GM12864 (cell line): ENCODE measurements around the gene CCDC122.
A peak's percentile ranks its signal among the peaks of the same experiment; 100 is the strongest.

Experiments used
- DNase-seq: peaks from one replicate; pipeline ENCODE4 v3.0.0-alpha.2; 2011; ENCODE audit warnings: low read depth
- H3K4me3 ChIP-seq: 2 replicates; pipeline ENCODE4 v1.5.1; 2011; ENCODE audit warnings: mild to moderate bottlenecking, low read depth, low read length, control low read depth
- TF ChIP-seq, protein P1 (sequence below): IDR thresholded peaks from 2 replicates; pipeline ENCODE4 v1.5.1; 2011; ENCODE audit warnings: low read depth, mild to moderate bottlenecking, moderate library complexity, low read length, control low read depth, inconsistent platforms; ENCODE audit errors: missing control alignments

Gene CCDC122

DNA sequence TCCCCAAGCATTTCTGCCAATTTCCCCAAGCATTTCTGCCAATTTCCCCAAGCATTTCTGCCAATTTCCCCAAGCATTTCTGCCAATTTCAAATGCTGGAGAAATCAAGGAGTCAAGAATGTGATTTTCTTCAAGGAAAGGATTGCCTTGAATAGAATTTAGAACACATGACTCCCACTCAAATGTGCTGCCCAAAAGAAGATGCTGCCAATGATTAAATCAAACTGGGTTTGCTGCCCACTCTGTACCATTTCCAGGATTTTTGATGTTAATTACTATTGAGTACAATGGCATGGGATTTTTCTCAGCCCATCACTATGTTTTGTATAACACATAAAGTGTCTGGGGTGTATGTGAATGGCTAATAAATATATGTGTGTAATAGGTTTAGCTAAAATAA is 70.9 kb downstream of the CCDC122 start:
- H3K4me3 ChIP-seq = no peak overlapping the region
- TF ChIP-seq, protein P1, sequence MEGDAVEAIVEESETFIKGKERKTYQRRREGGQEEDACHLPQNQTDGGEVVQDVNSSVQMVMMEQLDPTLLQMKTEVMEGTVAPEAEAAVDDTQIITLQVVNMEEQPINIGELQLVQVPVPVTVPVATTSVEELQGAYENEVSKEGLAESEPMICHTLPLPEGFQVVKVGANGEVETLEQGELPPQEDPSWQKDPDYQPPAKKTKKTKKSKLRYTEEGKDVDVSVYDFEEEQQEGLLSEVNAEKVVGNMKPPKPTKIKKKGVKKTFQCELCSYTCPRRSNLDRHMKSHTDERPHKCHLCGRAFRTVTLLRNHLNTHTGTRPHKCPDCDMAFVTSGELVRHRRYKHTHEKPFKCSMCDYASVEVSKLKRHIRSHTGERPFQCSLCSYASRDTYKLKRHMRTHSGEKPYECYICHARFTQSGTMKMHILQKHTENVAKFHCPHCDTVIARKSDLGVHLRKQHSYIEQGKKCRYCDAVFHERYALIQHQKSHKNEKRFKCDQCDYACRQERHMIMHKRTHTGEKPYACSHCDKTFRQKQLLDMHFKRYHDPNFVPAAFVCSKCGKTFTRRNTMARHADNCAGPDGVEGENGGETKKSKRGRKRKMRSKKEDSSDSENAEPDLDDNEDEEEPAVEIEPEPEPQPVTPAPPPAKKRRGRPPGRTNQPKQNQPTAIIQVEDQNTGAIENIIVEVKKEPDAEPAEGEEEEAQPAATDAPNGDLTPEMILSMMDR = no peak
- no peak for DNase-seq

DNA sequence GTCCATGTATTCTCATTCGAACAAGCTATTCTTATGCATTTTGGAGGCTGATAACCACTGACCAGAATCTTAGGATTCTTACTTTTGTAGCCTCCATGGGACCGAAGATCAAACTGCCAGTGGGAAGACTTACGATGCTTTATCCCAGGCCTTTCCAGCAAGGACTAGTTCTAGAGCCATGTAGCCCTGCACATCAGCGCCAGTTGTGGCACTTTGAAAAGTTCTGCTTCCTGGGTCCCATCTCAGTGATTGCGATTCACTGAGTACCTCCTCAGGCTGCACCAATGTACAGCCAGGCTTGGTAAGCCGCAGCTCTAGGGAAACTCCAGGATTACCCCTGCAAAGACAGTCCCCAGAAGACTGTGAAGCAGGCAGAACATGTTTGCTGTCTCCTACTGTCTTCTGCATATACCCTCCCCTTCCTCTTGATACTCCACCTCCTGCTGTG is 73.8 kb downstream of the CCDC122 start:
- no peak overlapping the region for H3K4me3 ChIP-seq
- DNase-seq = no peak
- TF ChIP-seq, protein P1 = no peak

DNA sequence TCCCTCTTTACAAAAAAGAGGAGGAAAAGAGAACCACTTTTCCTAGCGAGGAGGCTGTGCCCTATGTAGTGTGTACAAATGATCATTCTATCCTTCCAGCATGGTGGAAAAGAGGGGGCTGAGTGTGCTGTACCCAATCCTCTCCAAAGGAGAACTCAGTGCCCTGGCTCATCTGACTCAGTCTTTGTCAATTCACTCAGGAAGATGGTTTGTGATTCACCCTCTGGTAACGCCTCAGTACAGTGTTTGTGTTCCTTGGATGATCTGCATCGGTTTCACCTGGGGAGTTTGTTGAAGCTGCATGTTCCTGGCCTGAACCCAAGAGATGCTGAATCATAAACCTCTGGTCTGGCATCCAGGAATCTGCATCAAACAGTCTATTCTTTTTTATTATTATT is 74.5 kb downstream of the CCDC122 start:
- H3K4me3 ChIP-seq = no peak overlapping the region
- TF ChIP-seq, protein P1 = no peak
- DNase-seq = no peak

DNA sequence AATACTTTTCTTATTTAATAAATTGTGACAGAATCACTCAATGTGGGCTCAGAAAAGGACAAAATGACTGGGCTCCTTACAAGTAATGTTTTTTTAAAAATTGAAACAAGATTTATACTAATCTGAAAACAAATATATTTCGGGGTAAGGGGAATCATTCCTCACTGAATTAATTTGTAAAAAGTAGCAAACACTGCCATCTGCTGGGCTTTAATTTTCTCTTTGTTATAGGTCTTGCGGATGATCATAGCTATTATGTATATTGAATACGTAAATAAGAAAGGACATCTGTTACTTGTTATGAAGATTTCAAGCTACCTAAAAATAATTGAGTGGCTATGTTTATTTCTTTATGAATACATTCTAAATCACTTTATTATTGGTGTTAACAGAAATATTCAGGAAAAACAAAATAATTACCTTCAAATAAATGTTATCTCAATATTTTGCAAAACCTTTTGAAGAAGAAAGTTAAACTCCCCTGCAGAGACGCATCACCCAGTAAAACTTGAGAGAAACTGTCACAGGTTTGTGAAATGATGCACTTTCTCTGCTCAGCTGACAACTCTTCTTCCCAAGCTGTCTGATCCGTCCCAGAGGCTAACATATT is 75.0 kb downstream of the CCDC122 start:
- no peak overlapping the region for H3K4me3 ChIP-seq
- DNase-seq = peak; percentile 21
- TF ChIP-seq, protein P1 = peak; percentile 29

DNA sequence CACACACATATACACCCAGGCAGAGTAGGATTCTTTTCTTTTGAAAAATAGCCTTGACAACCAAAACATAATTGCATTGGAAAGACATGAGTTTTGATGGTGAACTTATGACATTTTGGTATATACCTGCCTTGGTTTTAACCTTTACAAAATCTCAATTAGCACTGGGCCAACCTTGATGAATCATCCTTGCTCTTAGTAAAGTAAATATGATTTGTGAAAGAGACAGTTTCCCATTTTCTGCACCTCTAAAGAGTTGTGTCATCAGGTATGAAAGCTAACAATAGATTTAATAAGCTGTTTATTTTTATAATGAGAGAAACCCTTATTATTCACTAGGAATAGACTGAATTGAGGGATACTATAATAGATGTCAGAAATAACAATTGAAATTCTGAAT is 77.0 kb downstream of the CCDC122 start:
- no peak for DNase-seq
- no peak overlapping the region for H3K4me3 ChIP-seq
- TF ChIP-seq, protein P1 = no peak

DNA sequence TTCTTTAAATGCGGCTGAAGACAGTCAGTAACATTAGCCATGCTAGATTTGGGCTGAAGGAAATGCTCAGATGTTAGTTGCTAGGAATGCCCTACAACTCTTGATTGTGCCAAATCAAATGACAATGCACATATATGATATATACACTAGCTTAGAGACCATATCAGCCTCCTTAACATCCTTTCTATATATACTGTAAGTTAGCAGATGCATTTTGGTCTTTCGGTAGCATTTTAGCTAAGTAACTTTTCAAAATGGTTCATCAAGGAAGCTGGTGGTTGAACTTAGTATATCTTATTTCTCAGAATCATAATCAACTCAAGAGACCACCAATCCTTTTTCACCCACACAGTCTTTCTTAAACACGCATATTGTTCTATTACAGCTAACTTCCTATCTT is 78.7 kb downstream of the CCDC122 start:
- H3K4me3 ChIP-seq = no peak overlapping the region
- TF ChIP-seq, protein P1 = no peak
- DNase-seq = no peak

DNA sequence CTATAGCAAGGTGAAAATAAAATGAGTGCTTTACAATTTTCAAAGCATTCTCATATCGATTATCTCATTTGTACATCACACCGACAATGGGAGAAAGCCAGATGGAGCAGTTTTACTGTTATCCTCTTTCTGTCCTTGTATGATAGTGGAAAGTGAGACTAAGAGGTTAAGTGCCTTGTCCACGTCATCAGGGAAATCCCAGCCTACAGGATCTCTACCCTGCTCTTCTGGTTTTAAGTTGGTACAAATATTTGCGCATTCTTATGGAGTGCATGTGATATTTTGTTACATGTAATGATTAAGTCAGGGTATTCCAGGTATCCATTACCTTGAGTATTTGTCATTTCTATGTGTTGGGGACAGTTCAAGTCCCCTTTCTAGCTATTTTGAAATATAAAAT is 80.3 kb downstream of the CCDC122 start:
- DNase-seq = no peak
- TF ChIP-seq, protein P1 = no peak
- H3K4me3 ChIP-seq = no peak overlapping the region
